HL-60 (cell line): ENCODE data around the gene RGS7.
"Not testable (repeated sequence)": the region's sequence is repeated elsewhere in the genome, so short reads cannot be mapped to it uniquely, and the experiment has no call there.

Experiments used
- DNase-seq, 2 experiments: peaks; one replicate each; pipeline ENCODE4 v3.0.0-alpha.2; 2010 to 2020; ENCODE audit warnings: low read depth in 1 of 2, low spot score in 1 of 2
- H3K27ac ChIP-seq: fragments of 250-450 bp; sonication (Bioruptor Pico); replicated peaks from 2 replicates; pipeline ENCODE4 v1.5.1; 2020; ENCODE audit warnings: mild to moderate bottlenecking, moderate library complexity
- H3K27me3 ChIP-seq: fragments of 250-450 bp; sonication (Bioruptor Pico); 2 replicates; pipeline ENCODE4 v1.5.1; 2021; ENCODE audit warnings: mild to moderate bottlenecking, moderate library complexity; ENCODE audit not compliant: insufficient read depth, poor library complexity, severe bottlenecking
- H3K4me3 ChIP-seq: replicated peaks from 2 replicates; pipeline ENCODE4 v1.5.1; 2011; ENCODE audit warnings: mild to moderate bottlenecking, control low read depth, low read length; ENCODE audit not compliant: insufficient read depth
- GABPA ChIP-seq: IDR thresholded peaks from 2 replicates; pipeline ENCODE4 v1.6.1; 2012; ENCODE audit warnings: low read depth
- POLR2AphosphoS5 ChIP-seq: IDR thresholded peaks from 2 replicates; pipeline ENCODE4 v1.6.1; 2012; ENCODE audit warnings: low read depth
- SPI1 ChIP-seq: IDR thresholded peaks from 2 replicates; pipeline ENCODE4 v1.6.1; 2012; ENCODE audit warnings: low read depth, mild to moderate bottlenecking, borderline replicate concordance
- TF ChIP-seq, protein P1 (sequence below): IDR thresholded peaks from one replicate; pipeline ENCODE4 v1.5.1; 2011; ENCODE audit warnings: low read length, control low read depth, inconsistent platforms; ENCODE audit not compliant: insufficient read depth
- TF ChIP-seq, protein P2 (sequence below): IDR thresholded peaks from 2 replicates; pipeline ENCODE4 v1.6.1; 2012; ENCODE audit warnings: low read depth; ENCODE audit not compliant: insufficient replicate concordance

RGS7 gene

DNA sequence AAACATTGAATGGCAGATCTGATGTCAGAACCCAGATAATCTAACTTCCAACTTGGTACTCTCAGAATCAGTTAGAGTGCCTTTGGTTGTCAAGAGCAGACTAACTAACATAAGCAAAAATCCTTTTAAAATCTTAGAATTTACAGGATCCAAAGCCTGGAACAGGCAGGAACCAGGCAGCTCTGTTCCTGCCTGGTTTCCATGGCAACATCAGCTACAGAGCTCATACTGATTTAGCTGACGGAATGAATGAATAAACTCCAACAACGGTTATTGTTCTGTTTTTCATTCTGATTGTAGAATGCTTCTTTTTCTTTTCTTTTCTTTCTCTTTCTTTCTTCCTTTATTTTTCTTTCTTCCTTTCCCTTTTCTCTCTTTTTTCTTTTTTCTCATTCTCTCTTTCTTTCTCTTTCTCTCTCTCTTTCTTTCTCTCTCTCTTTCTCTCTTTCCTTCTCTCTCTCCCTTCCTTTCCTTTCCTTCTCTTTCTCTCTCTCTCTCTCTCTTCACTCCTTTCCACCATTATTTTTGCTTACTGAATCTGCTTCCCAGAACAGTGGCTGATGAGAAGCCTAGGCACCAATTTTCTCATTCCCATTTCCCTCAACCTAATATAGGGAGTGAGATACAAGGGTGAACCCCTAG is 121.6 kb downstream of the RGS7 start:
- no peak overlapping the region for H3K27ac ChIP-seq
- TF ChIP-seq, protein P1, sequence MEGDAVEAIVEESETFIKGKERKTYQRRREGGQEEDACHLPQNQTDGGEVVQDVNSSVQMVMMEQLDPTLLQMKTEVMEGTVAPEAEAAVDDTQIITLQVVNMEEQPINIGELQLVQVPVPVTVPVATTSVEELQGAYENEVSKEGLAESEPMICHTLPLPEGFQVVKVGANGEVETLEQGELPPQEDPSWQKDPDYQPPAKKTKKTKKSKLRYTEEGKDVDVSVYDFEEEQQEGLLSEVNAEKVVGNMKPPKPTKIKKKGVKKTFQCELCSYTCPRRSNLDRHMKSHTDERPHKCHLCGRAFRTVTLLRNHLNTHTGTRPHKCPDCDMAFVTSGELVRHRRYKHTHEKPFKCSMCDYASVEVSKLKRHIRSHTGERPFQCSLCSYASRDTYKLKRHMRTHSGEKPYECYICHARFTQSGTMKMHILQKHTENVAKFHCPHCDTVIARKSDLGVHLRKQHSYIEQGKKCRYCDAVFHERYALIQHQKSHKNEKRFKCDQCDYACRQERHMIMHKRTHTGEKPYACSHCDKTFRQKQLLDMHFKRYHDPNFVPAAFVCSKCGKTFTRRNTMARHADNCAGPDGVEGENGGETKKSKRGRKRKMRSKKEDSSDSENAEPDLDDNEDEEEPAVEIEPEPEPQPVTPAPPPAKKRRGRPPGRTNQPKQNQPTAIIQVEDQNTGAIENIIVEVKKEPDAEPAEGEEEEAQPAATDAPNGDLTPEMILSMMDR: no peak
- TF ChIP-seq, protein P2, sequence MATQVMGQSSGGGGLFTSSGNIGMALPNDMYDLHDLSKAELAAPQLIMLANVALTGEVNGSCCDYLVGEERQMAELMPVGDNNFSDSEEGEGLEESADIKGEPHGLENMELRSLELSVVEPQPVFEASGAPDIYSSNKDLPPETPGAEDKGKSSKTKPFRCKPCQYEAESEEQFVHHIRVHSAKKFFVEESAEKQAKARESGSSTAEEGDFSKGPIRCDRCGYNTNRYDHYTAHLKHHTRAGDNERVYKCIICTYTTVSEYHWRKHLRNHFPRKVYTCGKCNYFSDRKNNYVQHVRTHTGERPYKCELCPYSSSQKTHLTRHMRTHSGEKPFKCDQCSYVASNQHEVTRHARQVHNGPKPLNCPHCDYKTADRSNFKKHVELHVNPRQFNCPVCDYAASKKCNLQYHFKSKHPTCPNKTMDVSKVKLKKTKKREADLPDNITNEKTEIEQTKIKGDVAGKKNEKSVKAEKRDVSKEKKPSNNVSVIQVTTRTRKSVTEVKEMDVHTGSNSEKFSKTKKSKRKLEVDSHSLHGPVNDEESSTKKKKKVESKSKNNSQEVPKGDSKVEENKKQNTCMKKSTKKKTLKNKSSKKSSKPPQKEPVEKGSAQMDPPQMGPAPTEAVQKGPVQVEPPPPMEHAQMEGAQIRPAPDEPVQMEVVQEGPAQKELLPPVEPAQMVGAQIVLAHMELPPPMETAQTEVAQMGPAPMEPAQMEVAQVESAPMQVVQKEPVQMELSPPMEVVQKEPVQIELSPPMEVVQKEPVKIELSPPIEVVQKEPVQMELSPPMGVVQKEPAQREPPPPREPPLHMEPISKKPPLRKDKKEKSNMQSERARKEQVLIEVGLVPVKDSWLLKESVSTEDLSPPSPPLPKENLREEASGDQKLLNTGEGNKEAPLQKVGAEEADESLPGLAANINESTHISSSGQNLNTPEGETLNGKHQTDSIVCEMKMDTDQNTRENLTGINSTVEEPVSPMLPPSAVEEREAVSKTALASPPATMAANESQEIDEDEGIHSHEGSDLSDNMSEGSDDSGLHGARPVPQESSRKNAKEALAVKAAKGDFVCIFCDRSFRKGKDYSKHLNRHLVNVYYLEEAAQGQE: no peak
- TF ChIP-seq GABPA (no peak), POLR2AphosphoS5 (no peak), SPI1 (no peak)
- H3K27me3 ChIP-seq: no peaks in the 10 kb centered on the region
- H3K4me3 ChIP-seq: no peak overlapping the region
- DNase-seq: no peak

DNA sequence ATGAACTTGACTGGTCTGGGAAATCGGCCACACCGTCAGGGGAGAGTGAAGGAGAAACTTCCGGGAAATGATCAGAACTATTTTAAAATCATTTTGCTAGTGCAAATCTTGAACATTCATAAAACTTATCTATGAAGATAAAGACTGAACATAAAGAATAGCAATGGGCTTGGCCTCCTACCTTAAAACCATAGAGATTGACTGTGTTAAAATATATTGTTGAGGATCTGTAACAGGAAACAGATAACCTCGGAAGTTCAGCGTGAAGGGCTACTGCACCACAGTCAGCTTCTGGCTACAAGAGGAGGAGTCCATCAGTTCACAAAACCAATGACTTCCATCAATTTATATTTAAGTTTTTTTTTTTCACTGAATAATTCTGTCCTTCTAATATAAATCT is 127.3 kb downstream of the RGS7 start:
- no peak for DNase-seq
- Histone ChIP-seq H3K27me3 (no peaks in the 10 kb centered on the region), H3K27ac (no peak overlapping the region), H3K4me3 (no peak overlapping the region)
- TF ChIP-seq SPI1: no peak
- no peak for TF ChIP-seq POLR2AphosphoS5

- TF ChIP-seq, protein P2: no peak
- TF ChIP-seq GABPA (no peak), SPI1 (no peak), POLR2AphosphoS5 (no peak)
- TF ChIP-seq, protein P1: no peak
- no peak overlapping the region for H3K4me3 ChIP-seq
- no peaks in the 10 kb centered on the region for H3K27me3 ChIP-seq
- DNase-seq: no peak
- no peak overlapping the region for H3K27ac ChIP-seq
These were observed 127.8 kb downstream of the RGS7 start for GRCh38 chr1:241229216-241229615.

GRCh38 chr1:241228339-241228738 is 128.7 kb downstream of the RGS7 start:
- no peaks in the 10 kb centered on the region for H3K27me3 ChIP-seq
- H3K27ac ChIP-seq: no peak overlapping the region
- H3K4me3 ChIP-seq: no peak overlapping the region
- DNase-seq: no peak
- TF ChIP-seq GABPA (no peak), SPI1 (no peak)

GRCh38 chr1:241225741-241226140 is 131.3 kb downstream of the RGS7 start:
- H3K27me3 ChIP-seq: no peaks in the 10 kb centered on the region
- no peak overlapping the region for H3K27ac ChIP-seq
- TF ChIP-seq, protein P2: no peak
- no peak for TF ChIP-seq GABPA
- no peak for TF ChIP-seq POLR2AphosphoS5
- no peak for TF ChIP-seq SPI1
- TF ChIP-seq, protein P1: no peak
- no peak overlapping the region for H3K4me3 ChIP-seq
- no peak for DNase-seq

DNA sequence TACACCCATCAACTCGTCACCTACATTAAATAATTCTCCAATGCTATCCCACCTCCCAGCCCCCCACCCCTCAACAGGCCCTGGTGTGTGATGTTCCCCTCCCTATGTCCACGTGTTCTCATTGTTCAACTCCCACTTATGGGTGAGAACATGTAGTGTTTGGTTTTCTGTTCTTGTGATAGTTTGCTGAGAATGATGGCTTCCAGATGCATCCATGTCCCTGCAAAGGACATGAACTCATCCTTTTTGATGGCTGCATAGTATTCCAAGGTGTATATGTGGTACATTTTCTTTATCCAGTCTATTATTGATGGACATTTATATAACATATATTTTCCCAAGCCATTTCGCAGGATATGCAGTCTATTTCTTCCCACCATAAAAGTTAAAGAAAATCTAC is 132.8 kb downstream of the RGS7 start:
- not testable (repeated sequence) for H3K27ac ChIP-seq, H3K4me3 ChIP-seq, H3K27me3 ChIP-seq, DNase-seq
